Measurements from ENCODE around the gene IQCH.

The IQCH gene

GRCh38 chr15:67469680-67470079 is 215.1 kb downstream of the IQCH start:
- no peak overlapping the region for H3K4me3 ChIP-seq (replicated peaks; ENCODE audit: low read depth, low read length)
- TF ChIP-seq CTCF (IDR thresholded peaks at IDR 0.05; ENCODE audit: insufficient read depth, low read length, poor library complexity, severe bottlenecking): no peak
- H3K36me3 ChIP-seq (ENCODE audit: control insufficient read depth, insufficient read depth, low read length): no peaks in the 10 kb centered on the region
- no peak for DNase-seq (ENCODE audit: extremely low read depth, insufficient read length)
- H3K27me3 ChIP-seq (replicated peaks; ENCODE audit: control insufficient read depth, insufficient read depth, low read length): no peaks in the 10 kb centered on the region

- Histone ChIP-seq H3K36me3 (ENCODE audit: control insufficient read depth, insufficient read depth, low read length) (no peaks in the 10 kb centered on the region), H3K4me3 (replicated peaks; ENCODE audit: low read depth, low read length) (no peak overlapping the region), H3K27me3 (replicated peaks; ENCODE audit: control insufficient read depth, insufficient read depth, low read length) (no peaks in the 10 kb centered on the region)
- TF ChIP-seq CTCF (IDR thresholded peaks at IDR 0.05; ENCODE audit: insufficient read depth, low read length, poor library complexity, severe bottlenecking): no peak
- DNase-seq (ENCODE audit: extremely low read depth, insufficient read length): no peak
Observed at GRCh38 chr15:67472957-67473356, 218.4 kb downstream of the IQCH start.

GRCh38 chr15:67474405-67475110 is 220.0 kb downstream of the IQCH start:
- no peak for TF ChIP-seq CTCF (IDR thresholded peaks at IDR 0.05; ENCODE audit: insufficient read depth, low read length, poor library complexity, severe bottlenecking)
- no peak for DNase-seq (ENCODE audit: extremely low read depth, insufficient read length)
- Histone ChIP-seq H3K36me3 (ENCODE audit: control insufficient read depth, insufficient read depth, low read length) (no peaks in the 10 kb centered on the region), H3K4me3 (replicated peaks; ENCODE audit: low read depth, low read length) (no peak overlapping the region), H3K27me3 (replicated peaks; ENCODE audit: control insufficient read depth, insufficient read depth, low read length) (no peaks in the 10 kb centered on the region)

- H3K4me3 ChIP-seq (replicated peaks; ENCODE audit: low read depth, low read length): no peak overlapping the region
- H3K36me3 ChIP-seq (ENCODE audit: control insufficient read depth, insufficient read depth, low read length): no peaks in the 10 kb centered on the region
- no peak for TF ChIP-seq CTCF (IDR thresholded peaks at IDR 0.05; ENCODE audit: insufficient read depth, low read length, poor library complexity, severe bottlenecking)
- no peaks in the 10 kb centered on the region for H3K27me3 ChIP-seq (replicated peaks; ENCODE audit: control insufficient read depth, insufficient read depth, low read length)
- no peak for DNase-seq (ENCODE audit: extremely low read depth, insufficient read length)
Observed at GRCh38 chr15:67479781-67480505, 225.4 kb downstream of the IQCH start.

GRCh38 chr15:67480741-67481140 is 226.2 kb downstream of the IQCH start:
- no peaks in the 10 kb centered on the region for H3K27me3 ChIP-seq (replicated peaks; ENCODE audit: control insufficient read depth, insufficient read depth, low read length)
- no peak for TF ChIP-seq CTCF (IDR thresholded peaks at IDR 0.05; ENCODE audit: insufficient read depth, low read length, poor library complexity, severe bottlenecking)
- no peak overlapping the region for H3K4me3 ChIP-seq (replicated peaks; ENCODE audit: low read depth, low read length)
- DNase-seq (ENCODE audit: extremely low read depth, insufficient read length): no peak
- no peaks in the 10 kb centered on the region for H3K36me3 ChIP-seq (ENCODE audit: control insufficient read depth, insufficient read depth, low read length)
